Activated naive CD4-positive, alpha-beta T cell treated with anti-CD3 and anti-CD28 coated beads, Interleukin-2, amount 50 U/mL, for 72 hours (primary cell): Measurements from ENCODE around the gene CCDC85B. TPM values are rescaled to one million over a fixed set of nuclear protein-coding genes. Genes with fewer than 3 reads are reported as not detected.
"Not testable (repeated sequence)": the region's sequence is repeated elsewhere in the genome, so short reads cannot be mapped to it uniquely, and the experiment has no call there.

Experiments
- ATAC-seq, 2 donors: fragments of 150-1000 bp; cut with Tn5 transposase; 2 replicates each; pipeline ENCODE4 v1.10.0; 2021; ENCODE audit warnings: mild to moderate bottlenecking in 2 of 2, moderate library complexity in 2 of 2
- DNase-seq, 2 donors: peaks; one replicate each; pipeline ENCODE4 v3.0.0; 2021 to 2022; ENCODE audit warnings: low spot score in 2 of 2
- H3K27ac Mint-ChIP-seq, 2 donors: one replicate each; pipeline ENCODE4 v1.8.0; 2022; ENCODE audit warnings: mild to moderate bottlenecking in 2 of 2, mixed read lengths in 2 of 2
- H3K36me3 Mint-ChIP-seq, 2 donors: one replicate each; pipeline ENCODE4 v1.8.0; 2022; ENCODE audit warnings: mixed read lengths in 2 of 2
- H3K9me3 Mint-ChIP-seq, 2 donors: one replicate each; pipeline ENCODE4 v1.8.0; 2022; ENCODE audit warnings: mixed read lengths in 2 of 2
- total RNA-seq, 2 donors: library from RNA; stranded (reverse); gene quantifications; one replicate each; pipeline ENCODE4 v1.2.3, GENCODE V29; 2022

The CCDC85B gene
- total RNA-seq, 2 donors from 2014 or later = 29.4 to 37.2 TPM

- Mint-ChIP-seq H3K36me3 (peaks cover 15 to 29% of the 10 kb centered on the region in 2 donors), H3K27ac (peak overlapping the region; percentile 76 to 97), H3K9me3 (no peaks in the 10 kb centered on the region)
- DNase-seq (no peak), ATAC-seq (no peak)
These were observed 1.0 kb downstream of the CCDC85B start for GRCh38 chr11:65891219-65892136.

GRCh38 chr11:65892137-65892540 is 1.7 kb downstream of the CCDC85B start:
- Mint-ChIP-seq H3K27ac (peak overlapping the region; percentile 93 to 97), H3K36me3 (peaks cover 9 to 29% of the 10 kb centered on the region in 2 donors)
- ATAC-seq, DNase-seq, H3K9me3 Mint-ChIP-seq: not testable (repeated sequence)

- no peaks in the 10 kb centered on the region for H3K9me3 Mint-ChIP-seq
- peak overlapping the region; percentile 93 to 97 for H3K27ac Mint-ChIP-seq
- H3K36me3 Mint-ChIP-seq = peaks cover 9 to 29% of the 10 kb centered on the region in 2 donors
- DNase-seq (no peak), ATAC-seq (no peak)
These were observed 2.3 kb downstream of the CCDC85B start for GRCh38 chr11:65892661-65893317.

- peaks cover 17 to 22% of the 10 kb centered on the region in 2 donors for H3K36me3 Mint-ChIP-seq
- H3K27ac Mint-ChIP-seq = peak overlapping the region; percentile 94 to 97
- no peaks in the 10 kb centered on the region for H3K9me3 Mint-ChIP-seq
- ATAC-seq (no peak), DNase-seq (no peak)
These were observed 3.6 kb downstream of the CCDC85B start for GRCh38 chr11:65894034-65894591.

GRCh38 chr11:65895482-65895981 is 5.1 kb downstream of the CCDC85B start:
- peak overlapping the region; percentile 95 to 97 for H3K27ac Mint-ChIP-seq
- ATAC-seq (no peak), DNase-seq (no peak)
- H3K9me3 Mint-ChIP-seq = no peaks in the 10 kb centered on the region
- peaks cover 18 to 22% of the 10 kb centered on the region in 2 donors for H3K36me3 Mint-ChIP-seq

- peak in 1 of 2 donors; percentile 17 for ATAC-seq
- Mint-ChIP-seq H3K36me3 (peaks cover 18 to 22% of the 10 kb centered on the region in 2 donors), H3K9me3 (no peaks in the 10 kb centered on the region), H3K27ac (peak overlapping the region; percentile 84 to 97)
- no peak for DNase-seq
These were observed 5.8 kb downstream of the CCDC85B start for GRCh38 chr11:65896034-65896999.

- peak overlapping the region; percentile 84 to 97 for H3K27ac Mint-ChIP-seq
- ATAC-seq (peak in 1 of 2 donors; percentile 2), DNase-seq (no peak)
- H3K9me3 Mint-ChIP-seq = no peaks in the 10 kb centered on the region
- peaks cover 16 to 22% of the 10 kb centered on the region in 2 donors for H3K36me3 Mint-ChIP-seq
These were observed 6.6 kb downstream of the CCDC85B start for GRCh38 chr11:65897020-65897471.

GRCh38 chr11:65898656-65899355 is 8.3 kb downstream of the CCDC85B start:
- Mint-ChIP-seq H3K36me3 (peaks cover 9 to 13% of the 10 kb centered on the region in 2 donors), H3K27ac (peak overlapping the region; percentile 97 to 98), H3K9me3 (no peaks in the 10 kb centered on the region)
- ATAC-seq = no peak
- no peak for DNase-seq

- Mint-ChIP-seq H3K36me3 (peaks cover 9% of the 10 kb centered on the region in 2 donors), H3K27ac (peak overlapping the region; percentile 81 to 97)
- peak; percentile 35 to 52 for ATAC-seq
These were observed 9.1 kb downstream of the CCDC85B start for GRCh38 chr11:65899356-65900124.

GRCh38 chr11:65900125-65900898 is 9.8 kb downstream of the CCDC85B start, which contains the start of gene FOSL1:
TSS of gene FOSL1 (minus strand) at chr11:65900388. CDS start at chr11:65900339, 49 bp downstream.
- DNase-seq (peak; percentile 94 to 98), ATAC-seq (peak; percentile 84 to 87)
- H3K36me3 Mint-ChIP-seq = peaks cover 6 to 9% of the 10 kb centered on the region in 2 donors
- no peaks in the 10 kb centered on the region for H3K9me3 Mint-ChIP-seq
- peak within 1 kb of the TSS; percentile 81 to 97 for H3K27ac Mint-ChIP-seq

More at GRCh38 chr11:65899356-65900124, 9.1 kb downstream of the CCDC85B start:
- peak; percentile 71 to 89 for DNase-seq
- H3K9me3 Mint-ChIP-seq = no peaks in the 10 kb centered on the region

- H3K36me3 Mint-ChIP-seq = peaks cover under 1 to 9% of the 10 kb centered on the region in 2 donors
- no peak for DNase-seq
- H3K27ac Mint-ChIP-seq = peak overlapping the region in 1 of 2 donors; percentile 97
- H3K9me3 Mint-ChIP-seq = no peaks in the 10 kb centered on the region
- ATAC-seq = no peak
These were observed 10.4 kb downstream of the CCDC85B start for GRCh38 chr11:65900899-65901180.

- DNase-seq = no peak
- no peak for ATAC-seq
- Mint-ChIP-seq H3K27ac (no peak overlapping the region), H3K36me3 (peaks cover 0 to 9% of the 10 kb centered on the region in 2 donors), H3K9me3 (no peaks in the 10 kb centered on the region)
These were observed 12.6 kb downstream of the CCDC85B start for GRCh38 chr11:65903068-65903481.

- ATAC-seq (no peak), DNase-seq (no peak)
- Mint-ChIP-seq H3K36me3 (peaks cover 0 to 5% of the 10 kb centered on the region in 2 donors), H3K27ac (no peak overlapping the region), H3K9me3 (no peaks in the 10 kb centered on the region)
These were observed 13.2 kb downstream of the CCDC85B start for GRCh38 chr11:65903715-65904114.

GRCh38 chr11:65906602-65907001 is 16.1 kb downstream of the CCDC85B start:
- H3K36me3 Mint-ChIP-seq = no peaks in the 10 kb centered on the region
- no peak overlapping the region for H3K27ac Mint-ChIP-seq
- DNase-seq (no peak), ATAC-seq (no peak)
- no peaks in the 10 kb centered on the region for H3K9me3 Mint-ChIP-seq
